Activated CD4-positive, alpha-beta T cell treated with anti-CD3 and anti-CD28 coated beads for 36 hours (primary cell): ENCODE measurements around the gene PRKAG2. TPM values are rescaled to one million over a fixed set of nuclear protein-coding genes. Genes with fewer than 3 reads are reported as not detected.
"Not testable (repeated sequence)": the region's sequence is repeated elsewhere in the genome, so short reads cannot be mapped to it uniquely, and the experiment has no call there.

Source experiments
- ATAC-seq: fragments of 200-7000 bp; cut with Tn5 transposase; one replicate; pipeline ENCODE4 v1.10.0; 2021; ENCODE audit warnings: mild to moderate bottlenecking, moderate library complexity
- CTCF ChIA-PET: fragments of 350-600 bp; sonication (Branson Sonifier 250); formaldehyde crosslinking; loops from one replicate; lab custom pipeline; 2021; ENCODE audit warnings: antibody characterized with exemption; lab: Charles Lee
- POLR2A ChIA-PET: fragments of 350-600 bp; sonication (Branson Sonifier 250); formaldehyde crosslinking; loops from one replicate; lab custom pipeline; 2021; ENCODE audit warnings: antibody characterized with exemption, inconsistent platforms; lab: Charles Lee
- DNase-seq: peaks from one replicate; pipeline ENCODE4 v3.0.0-alpha.2; 2020
- H3K27ac Mint-ChIP-seq: one replicate; pipeline ENCODE4 v1.8.0; 2021; ENCODE audit warnings: mixed read lengths
- H3K27me3 Mint-ChIP-seq: one replicate; pipeline ENCODE4 v1.8.0; 2021; ENCODE audit warnings: mixed read lengths
- H3K36me3 Mint-ChIP-seq: one replicate; pipeline ENCODE4 v1.8.0; 2021; ENCODE audit warnings: low read depth, mixed read lengths
- H3K4me1 Mint-ChIP-seq: one replicate; pipeline ENCODE4 v1.8.0; 2021; ENCODE audit warnings: mixed read lengths
- H3K4me3 Mint-ChIP-seq: one replicate; pipeline ENCODE4 v1.8.0; 2021; ENCODE audit warnings: mild to moderate bottlenecking, moderate library complexity, mixed read lengths
- H3K9me3 Mint-ChIP-seq: one replicate; pipeline ENCODE4 v1.8.0; 2021; ENCODE audit warnings: low read depth, mixed read lengths
- intact Hi-C, 2 experiments: fragments of 100-400 bp; cut with DNase I in 1 of 2; cut with micrococcal nuclease in 1 of 2; formaldehyde crosslinking; loops; one replicate each; pipeline versions ENCODE4 v1.14.2 to v1.15.1; 2022 to 2024; cut with DNase I, micrococcal nuclease
- total RNA-seq, 2 experiments: library from RNA; stranded (reverse); gene quantifications; one replicate each; pipeline ENCODE4 v1.2.3, GENCODE V29; 2021

PRKAG2 gene
- total RNA-seq, 2 experiments from 2014 or later = 19.6 to 21.5 TPM

DNA sequence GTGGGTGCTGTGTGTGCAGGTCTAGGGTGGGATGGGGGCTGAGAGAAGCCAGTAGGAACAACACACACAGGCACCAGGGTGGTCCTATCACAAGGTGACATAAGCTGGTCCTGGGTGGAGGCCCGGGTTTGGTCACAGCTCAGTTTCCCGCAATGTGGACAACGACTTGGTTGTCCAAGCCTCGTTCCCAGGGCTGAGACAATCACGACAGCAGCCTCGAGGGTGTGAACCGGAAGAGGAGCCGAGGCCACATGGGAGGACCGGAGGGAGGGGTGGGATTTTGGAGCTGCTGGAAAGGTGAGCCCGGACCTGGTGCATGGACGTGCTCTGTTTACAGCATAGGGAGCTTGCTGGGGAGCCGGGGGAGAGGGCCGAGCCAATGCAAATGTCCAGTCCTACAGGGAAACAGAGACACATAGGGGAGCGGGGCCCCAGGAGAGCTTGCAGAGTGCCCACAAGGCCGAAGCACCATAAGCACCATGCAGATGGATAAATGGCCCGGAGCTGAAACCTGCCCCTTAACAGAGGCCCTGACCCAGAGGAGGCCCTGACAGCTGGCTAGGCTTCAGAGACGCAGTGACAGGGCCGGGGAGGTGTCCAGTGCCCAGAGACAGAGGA lies 92.8 kb downstream of the PRKAG2 start:
- H3K27me3 Mint-ChIP-seq = no peaks in the 10 kb centered on the region
- intact Hi-C loops = loop anchor here (1.0 to 10.0 kb wide), 6 partner anchors 91 to 361 kb away; partner anchors contain the start of gene PRKAG2 (in 1 of the 2)
- ATAC-seq = no peak
- ChIA-PET CTCF (interaction anchor here (0.5 to 4.7 kb wide), 15 partner anchors 8 to 240 kb away, joined by 3 to 53 read pairs (median 4); partner anchors contain the start of gene PRKAG2), POLR2A (no interaction called here)
- H3K9me3 Mint-ChIP-seq = no peaks in the 10 kb centered on the region
- no peak overlapping the region for H3K4me3 Mint-ChIP-seq
- H3K36me3 Mint-ChIP-seq = no peaks in the 10 kb centered on the region
- H3K4me1 Mint-ChIP-seq = peaks cover 19% of the 10 kb centered on the region
- H3K27ac Mint-ChIP-seq = no peak overlapping the region
- DNase-seq = no peak

DNA sequence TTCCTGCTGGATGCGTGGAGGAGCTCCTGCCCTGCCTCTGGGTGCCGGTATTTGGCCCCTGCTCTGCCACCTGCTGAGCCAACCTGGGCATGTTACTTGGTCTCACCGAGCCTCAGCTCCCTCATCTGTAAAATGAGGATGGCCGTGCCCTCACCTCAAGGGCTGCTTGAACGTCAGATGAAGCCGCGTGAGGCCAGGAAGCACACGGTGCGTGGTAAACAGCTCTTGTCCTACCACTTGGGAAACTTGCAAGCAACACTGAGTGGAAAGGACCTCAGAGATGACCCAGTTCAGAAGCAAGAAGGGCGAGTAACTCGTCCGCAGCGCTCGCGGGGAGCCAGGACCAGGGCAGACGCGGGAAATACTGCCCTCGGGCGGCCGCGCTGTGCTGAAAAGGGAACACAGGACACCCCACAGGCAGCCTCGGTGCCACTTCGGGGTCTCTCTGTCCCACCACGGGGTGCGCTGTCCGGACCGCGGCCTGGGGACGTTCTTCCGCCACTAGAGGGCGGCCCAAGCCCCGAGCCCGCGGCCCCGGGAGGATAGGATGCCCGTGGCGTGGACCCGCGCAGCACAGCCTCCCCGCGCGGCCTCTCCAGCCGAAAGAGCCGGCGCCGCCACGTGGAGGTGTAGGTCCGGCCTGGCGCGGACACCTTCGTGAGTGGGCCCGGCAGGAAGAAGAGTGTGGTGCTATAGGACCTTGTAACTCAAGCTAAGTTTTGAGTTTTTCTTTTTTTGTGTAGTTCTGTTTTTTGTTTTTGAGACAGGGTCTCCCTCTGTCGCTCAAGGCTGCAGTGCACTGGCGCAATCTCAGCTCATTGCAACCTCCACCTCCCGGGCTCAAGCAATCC lies 94.1 kb downstream of the PRKAG2 start:
- H3K36me3 Mint-ChIP-seq = no peaks in the 10 kb centered on the region
- CTCF ChIA-PET = interaction anchor here (0.6 to 4.7 kb wide), 41 partner anchors 10 to 414 kb away, joined by 3 to 53 read pairs (median 4); partner anchors contain the start of gene PRKAG2
- H3K27ac Mint-ChIP-seq = peak overlapping the region; percentile 86
- intact Hi-C loops = loop anchor here (1.0 to 10.0 kb wide), 6 partner anchors 92 to 362 kb away; partner anchors contain the start of gene PRKAG2 (in 1 of the 2)
- no peaks in the 10 kb centered on the region for H3K27me3 Mint-ChIP-seq
- ATAC-seq (peak; percentile 91), DNase-seq (peak; percentile 84)
- no peaks in the 10 kb centered on the region for H3K9me3 Mint-ChIP-seq
- POLR2A ChIA-PET = interaction anchor here (0.6 to 0.9 kb wide), 3 partner anchors 14 to 284 kb away, joined by 3 read pairs; partner anchors contain the start of gene PRKAG2
- peaks cover 8% of the 10 kb centered on the region for H3K4me1 Mint-ChIP-seq
- H3K4me3 Mint-ChIP-seq = peak overlapping the region; percentile 71

DNA sequence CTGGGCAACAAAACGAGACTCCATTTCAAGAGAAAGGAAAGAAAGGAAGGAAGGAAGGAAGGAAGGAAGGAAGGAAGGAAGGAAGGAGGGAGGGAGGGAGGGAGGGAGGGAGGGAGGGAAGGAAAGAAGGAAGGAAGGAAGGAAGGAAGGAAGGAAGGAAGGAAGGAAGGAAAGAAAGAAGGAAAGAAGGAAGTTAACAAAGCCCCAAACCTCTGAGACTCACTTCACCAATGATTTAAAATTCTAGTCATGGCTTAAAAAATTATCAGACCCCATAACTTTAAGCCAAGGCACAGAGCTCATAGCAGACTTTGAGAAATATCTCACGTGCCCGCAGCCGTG lies 94.7 kb downstream of the PRKAG2 start:
- H3K4me3 Mint-ChIP-seq, ATAC-seq, H3K27me3 Mint-ChIP-seq, H3K9me3 Mint-ChIP-seq, H3K27ac Mint-ChIP-seq, H3K36me3 Mint-ChIP-seq, H3K4me1 Mint-ChIP-seq, DNase-seq: not testable (repeated sequence)
- CTCF ChIA-PET = interaction anchor here (0.6 to 4.7 kb wide), 35 partner anchors 9 to 414 kb away, joined by 3 to 53 read pairs (median 4); partner anchors contain the start of gene PRKAG2
- intact Hi-C loops = loop anchor here (2.0 to 10.0 kb wide), 4 partner anchors 93 to 363 kb away; partner anchors contain the start of gene PRKAG2 (in 1 of the 2)
- POLR2A ChIA-PET = interaction anchor here (0.6 to 0.9 kb wide), 2 partner anchors 13 to 284 kb away, joined by 3 read pairs; no protein-coding TSS in a partner anchor

DNA sequence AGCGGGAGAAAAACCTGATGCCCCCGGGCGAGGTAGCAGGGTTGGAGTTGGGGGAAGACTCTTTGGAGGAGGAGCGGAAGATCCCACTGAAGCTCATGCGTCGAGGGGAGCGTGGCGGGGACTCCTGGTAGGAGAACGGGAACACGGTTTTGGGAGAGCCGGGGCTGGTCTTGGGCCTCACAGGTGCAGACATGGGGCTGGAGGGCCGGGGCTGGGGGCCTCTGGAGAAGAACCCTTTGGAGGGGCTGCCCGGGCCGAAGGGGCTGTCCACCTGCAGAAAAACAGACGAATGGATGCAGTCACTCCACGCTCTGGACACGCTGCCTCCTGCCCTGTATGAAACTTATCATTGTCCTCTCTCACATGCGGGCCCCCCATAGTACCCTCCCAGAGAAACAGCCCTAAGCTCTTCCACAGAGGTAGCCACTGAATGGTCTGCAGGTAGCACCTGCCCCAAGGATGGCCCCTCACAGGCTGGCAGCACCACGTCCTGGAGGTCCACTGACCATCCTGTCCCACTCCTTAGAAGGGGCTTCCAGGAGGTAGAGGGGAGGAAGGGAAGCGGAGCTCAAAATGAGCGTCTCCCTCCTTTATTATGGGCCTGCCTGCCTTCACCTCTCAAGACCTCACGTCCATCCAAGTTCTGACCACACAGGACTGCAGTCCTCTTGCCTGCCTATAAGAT lies 95.6 kb downstream of the PRKAG2 start:
- no peak for DNase-seq
- Mint-ChIP-seq H3K27ac (no peak overlapping the region), H3K4me3 (no peak overlapping the region), H3K36me3 (no peaks in the 10 kb centered on the region), H3K27me3 (no peaks in the 10 kb centered on the region), H3K4me1 (peaks cover 6% of the 10 kb centered on the region), H3K9me3 (no peaks in the 10 kb centered on the region)
- CTCF ChIA-PET = interaction anchor here (0.9 to 4.7 kb wide), 10 partner anchors 12 to 227 kb away, joined by 3 to 53 read pairs (median 4); no protein-coding TSS in a partner anchor
- POLR2A ChIA-PET = no interaction called here
- ATAC-seq = no peak
- intact Hi-C loops = loop anchor here in 1 of 2 experiments (10.0 kb wide), 2 partner anchors 93 to 153 kb away; partner anchors contain the start of gene PRKAG2

DNA sequence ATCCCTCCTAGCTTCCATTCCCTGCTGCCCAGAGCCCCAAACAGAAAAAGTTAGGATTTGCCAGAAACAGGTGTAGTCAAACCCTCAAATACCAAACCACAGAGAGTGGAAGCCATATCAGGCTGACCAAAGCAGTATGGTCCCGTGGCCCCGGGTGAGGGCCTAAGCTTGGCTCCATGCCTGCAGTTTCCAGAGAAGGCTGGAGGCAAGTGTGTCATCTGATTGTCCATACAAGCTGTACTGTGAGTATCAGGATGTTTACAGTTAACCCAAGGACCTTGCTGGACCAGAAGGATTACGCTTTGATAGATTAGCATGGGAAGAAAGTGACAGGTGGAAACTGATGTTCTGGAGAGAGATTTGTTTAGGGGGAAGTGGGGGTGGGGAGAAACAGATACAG lies 96.3 kb downstream of the PRKAG2 start:
- Mint-ChIP-seq H3K4me1 (peaks cover 6% of the 10 kb centered on the region), H3K4me3 (no peak overlapping the region), H3K27ac (no peak overlapping the region), H3K36me3 (no peaks in the 10 kb centered on the region), H3K27me3 (no peaks in the 10 kb centered on the region), H3K9me3 (no peaks in the 10 kb centered on the region)
- CTCF ChIA-PET = interaction anchor here (4.7 kb wide), 1 partner anchor 12 kb away, joined by 53 read pairs; no protein-coding TSS in a partner anchor
- POLR2A ChIA-PET = no interaction called here
- DNase-seq (no peak), ATAC-seq (no peak)
- intact Hi-C loops = loop anchor here in 1 of 2 experiments (10.0 kb wide), 2 partner anchors 94 to 154 kb away; partner anchors contain the start of gene PRKAG2

DNA sequence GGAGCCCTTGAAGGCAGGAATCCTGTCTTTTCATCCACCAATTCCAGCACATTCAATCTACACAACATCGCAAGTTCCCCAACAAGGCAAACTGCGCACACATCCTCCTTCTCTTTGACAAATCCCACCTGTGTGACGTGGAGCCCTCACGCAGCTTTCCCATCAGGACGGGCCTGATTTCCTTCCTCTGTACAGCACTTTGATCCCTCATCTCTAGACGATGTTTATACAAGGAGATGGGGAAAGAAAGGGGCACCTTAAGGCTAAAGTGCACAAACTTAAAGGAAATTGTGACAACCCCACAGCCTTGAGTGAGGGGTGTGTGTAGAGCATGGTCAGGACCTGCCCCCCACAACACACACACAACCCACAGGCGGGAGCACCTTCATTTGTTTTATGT lies 97.2 kb downstream of the PRKAG2 start:
- H3K27me3 Mint-ChIP-seq = no peaks in the 10 kb centered on the region
- ChIA-PET CTCF (interaction anchor here (0.6 to 2.3 kb wide), 2 partner anchors 20 to 344 kb away, joined by 4 to 14 read pairs; no protein-coding TSS in a partner anchor), POLR2A (no interaction called here)
- no peak overlapping the region for H3K4me3 Mint-ChIP-seq
- no peaks in the 10 kb centered on the region for H3K36me3 Mint-ChIP-seq
- peaks cover 6% of the 10 kb centered on the region for H3K4me1 Mint-ChIP-seq
- intact Hi-C loops = loop anchor here in 1 of 2 experiments (10.0 kb wide), 2 partner anchors 95 to 155 kb away; partner anchors contain the start of gene PRKAG2
- DNase-seq = no peak
- no peak overlapping the region for H3K27ac Mint-ChIP-seq
- no peak for ATAC-seq
- H3K9me3 Mint-ChIP-seq = no peaks in the 10 kb centered on the region

DNA sequence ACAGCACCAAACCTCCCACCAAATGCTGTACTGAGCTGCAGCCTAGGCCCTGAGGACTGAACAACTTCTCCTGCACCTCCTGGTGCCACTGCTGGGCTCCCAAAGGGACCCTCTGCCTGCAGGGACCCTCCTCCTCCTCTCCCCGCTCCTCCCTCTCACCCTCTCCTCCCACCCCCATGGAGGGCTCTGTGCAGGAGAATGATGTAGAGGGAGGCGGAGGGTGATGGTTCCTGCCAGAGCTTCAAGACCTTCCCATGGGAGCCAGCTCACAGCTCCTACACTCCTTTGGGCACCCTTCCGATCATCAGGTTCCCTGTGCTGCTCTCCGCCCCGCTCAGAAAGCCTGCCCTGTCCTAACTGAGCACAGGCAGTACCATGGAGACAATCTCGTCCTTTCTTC lies 97.7 kb downstream of the PRKAG2 start:
- no peak overlapping the region for H3K27ac Mint-ChIP-seq
- POLR2A ChIA-PET = no interaction called here

DNA sequence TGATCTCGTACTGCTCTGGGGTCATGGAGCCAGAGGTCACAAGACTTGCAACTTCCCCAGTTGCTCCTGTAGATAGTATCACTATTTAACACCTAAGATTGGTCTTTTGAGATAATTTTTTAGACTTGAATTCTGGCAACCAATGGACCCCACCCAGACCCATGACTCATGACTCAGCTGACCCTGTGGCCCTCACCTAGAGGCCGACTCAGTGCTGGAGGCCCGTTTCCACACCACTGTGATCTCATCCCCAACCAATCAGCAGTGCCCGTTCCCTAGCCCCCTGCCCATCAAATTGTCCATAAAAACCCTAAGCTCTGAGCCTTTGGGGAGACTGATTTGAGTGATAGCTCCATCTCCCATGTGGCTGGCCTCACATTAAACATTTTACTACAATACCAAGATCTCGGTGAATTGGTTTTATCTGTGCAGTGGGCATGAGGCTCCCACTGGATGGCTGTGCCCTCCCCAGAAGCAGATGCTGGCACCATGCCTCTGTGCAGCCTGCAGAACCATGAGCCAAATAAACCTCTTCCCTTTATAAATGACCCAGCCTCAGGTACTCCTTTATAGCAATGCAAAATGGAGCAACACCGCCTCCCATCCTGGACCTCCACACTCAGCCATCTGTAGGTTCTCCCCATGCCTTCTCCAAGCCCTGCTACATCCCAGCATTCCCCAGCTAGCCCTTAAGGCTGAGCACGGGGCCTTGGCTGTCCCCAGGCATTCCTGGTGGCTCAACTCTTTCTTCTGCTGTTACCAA lies 98.8 kb downstream of the PRKAG2 start:
- ATAC-seq = no peak
- no peak overlapping the region for H3K27ac Mint-ChIP-seq
- no peaks in the 10 kb centered on the region for H3K9me3 Mint-ChIP-seq
- ChIA-PET CTCF (interaction anchor here (0.8 to 2.3 kb wide), 3 partner anchors 15 to 50 kb away, joined by 3 to 14 read pairs (median 3); no protein-coding TSS in a partner anchor), POLR2A (interaction anchor here (0.6 kb wide), 1 partner anchor 295 kb away, joined by 3 read pairs; no protein-coding TSS in a partner anchor)
- no peaks in the 10 kb centered on the region for H3K27me3 Mint-ChIP-seq
- H3K4me3 Mint-ChIP-seq = no peak overlapping the region
- no peaks in the 10 kb centered on the region for H3K36me3 Mint-ChIP-seq
- no peak for DNase-seq
- peaks cover 4% of the 10 kb centered on the region for H3K4me1 Mint-ChIP-seq
- intact Hi-C loops = no loop called here

More for the DNA sequence above, 97.7 kb downstream of the PRKAG2 start:
- Mint-ChIP-seq H3K4me1 (peaks cover 6% of the 10 kb centered on the region), H3K27me3 (no peaks in the 10 kb centered on the region), H3K4me3 (no peak overlapping the region), H3K9me3 (no peaks in the 10 kb centered on the region), H3K36me3 (no peaks in the 10 kb centered on the region)
- DNase-seq = no peak
- CTCF ChIA-PET = interaction anchor here (0.6 to 2.3 kb wide), 3 partner anchors 14 to 344 kb away, joined by 3 to 14 read pairs (median 4); no protein-coding TSS in a partner anchor
- intact Hi-C loops = no loop called here
- no peak for ATAC-seq

DNA sequence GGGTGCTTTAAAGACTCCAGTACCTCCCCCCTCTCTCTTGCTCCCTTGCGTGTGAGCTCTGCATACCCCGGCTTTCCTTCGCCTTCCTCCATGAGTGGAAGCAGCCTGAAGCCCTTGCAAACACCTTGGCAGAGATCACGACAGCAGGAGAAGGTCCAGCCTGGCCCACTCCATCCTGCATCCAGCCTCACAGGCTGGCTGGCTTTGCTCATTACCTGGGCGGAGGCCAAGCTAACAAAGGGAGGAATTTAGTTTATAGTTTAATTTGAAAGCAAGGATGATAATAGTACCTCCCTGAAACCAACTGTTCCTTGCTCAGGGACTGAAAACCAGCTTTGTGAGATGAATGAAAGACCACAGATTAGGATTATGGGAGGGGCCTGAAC lies 99.4 kb downstream of the PRKAG2 start:
- DNase-seq (no peak), ATAC-seq (no peak)
- H3K9me3 Mint-ChIP-seq = no peaks in the 10 kb centered on the region
- intact Hi-C loops = no loop called here
- no peaks in the 10 kb centered on the region for H3K27me3 Mint-ChIP-seq
- ChIA-PET POLR2A (interaction anchor here (0.6 kb wide), 1 partner anchor 295 kb away, joined by 3 read pairs; no protein-coding TSS in a partner anchor), CTCF (interaction anchor here (2.3 kb wide), 1 partner anchor 18 kb away, joined by 14 read pairs; no protein-coding TSS in a partner anchor)
- no peak overlapping the region for H3K27ac Mint-ChIP-seq
- peaks cover under 1% of the 10 kb centered on the region for H3K4me1 Mint-ChIP-seq
- H3K4me3 Mint-ChIP-seq = no peak overlapping the region
- H3K36me3 Mint-ChIP-seq = no peaks in the 10 kb centered on the region

DNA sequence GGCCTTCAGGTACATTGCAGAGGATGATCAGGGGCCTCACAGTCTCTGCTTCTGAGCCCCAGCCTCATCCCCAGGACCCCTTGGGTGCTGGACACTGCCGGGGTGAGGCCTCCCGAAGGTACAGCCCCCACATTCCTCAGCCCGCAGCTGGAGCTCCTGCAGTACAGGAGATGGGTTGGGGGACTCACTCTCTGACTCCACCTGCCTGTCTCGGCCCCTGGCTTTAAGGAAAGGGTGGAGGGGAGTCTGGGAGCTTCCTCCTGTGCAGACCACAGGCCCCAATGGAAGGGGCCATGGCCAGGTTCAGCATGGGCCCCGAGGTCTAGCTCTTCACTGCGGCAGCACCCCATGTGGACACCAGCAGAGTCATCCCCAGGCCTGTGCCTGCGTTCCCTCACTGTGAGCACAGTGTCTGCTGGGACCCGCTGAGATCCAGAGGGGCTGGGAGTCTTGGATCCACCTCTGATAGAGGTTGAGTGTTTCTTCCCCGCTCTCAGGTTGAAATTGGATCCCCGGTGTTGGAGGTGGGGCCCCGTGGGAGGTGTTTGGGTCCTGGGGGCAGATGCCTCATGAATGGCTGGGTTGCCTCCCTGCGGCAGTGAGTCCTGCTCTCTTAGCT lies 99.9 kb downstream of the PRKAG2 start:
- ChIA-PET CTCF (no interaction called here), POLR2A (no interaction called here)
- DNase-seq = no peak
- Mint-ChIP-seq H3K9me3 (no peaks in the 10 kb centered on the region), H3K27ac (no peak overlapping the region), H3K4me3 (no peak overlapping the region), H3K36me3 (no peaks in the 10 kb centered on the region), H3K27me3 (no peaks in the 10 kb centered on the region), H3K4me1 (no peaks in the 10 kb centered on the region)
- intact Hi-C loops = no loop called here
- ATAC-seq = no peak
